ENCODE results near the gene IRX5. TPM values are rescaled to one million over a fixed set of nuclear protein-coding genes. Genes with fewer than 3 reads are reported as not detected.

Gene IRX5
- total RNA-seq, 1 donor = not detected

DNA sequence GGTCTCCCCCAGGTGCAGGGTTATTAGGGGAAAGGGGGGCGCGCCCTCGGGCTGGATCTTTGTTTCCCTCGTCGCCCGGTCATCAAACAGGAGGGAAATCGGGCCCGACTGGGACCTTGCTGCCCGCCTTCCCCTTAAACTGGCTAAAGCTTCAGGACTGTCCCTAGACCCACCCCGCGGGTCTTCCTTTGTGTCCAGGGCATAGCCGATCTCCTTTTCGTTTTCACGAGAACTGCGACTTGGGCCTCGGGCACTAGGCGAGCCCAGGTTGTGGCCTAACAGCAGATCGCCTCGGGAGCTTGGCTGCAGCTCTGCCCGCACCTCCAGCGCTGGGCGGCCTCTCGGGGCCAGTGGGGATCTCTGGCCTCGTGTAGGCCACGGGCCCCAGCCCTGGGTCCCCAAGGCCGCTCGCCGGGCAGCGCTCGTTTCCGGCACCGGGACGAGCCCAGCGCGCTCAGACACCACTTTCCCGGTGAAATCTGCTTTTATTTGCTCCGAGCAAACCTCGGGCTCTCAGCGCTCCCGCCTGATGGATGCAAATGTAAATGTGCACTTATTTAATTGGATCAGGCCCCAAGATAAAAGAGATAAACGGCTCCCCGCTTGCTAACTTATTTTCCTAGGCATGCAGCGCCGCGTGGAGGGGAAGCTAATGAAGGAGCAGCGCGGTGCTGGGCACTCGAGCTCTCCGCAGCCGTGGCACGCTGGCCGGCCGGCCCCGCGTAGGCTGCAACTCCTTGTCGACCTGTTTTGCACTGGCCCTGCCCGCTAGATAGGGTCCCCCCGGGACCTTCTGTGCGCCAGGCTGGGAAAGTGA lies 7.8 kb downstream of the IRX5 start:
- no peak for DNase-seq (ENCODE audit: low read depth)
- H3K4me3 ChIP-seq (ENCODE audit: low read depth, low read length) = no peak overlapping the region
- TF ChIP-seq, protein P1, sequence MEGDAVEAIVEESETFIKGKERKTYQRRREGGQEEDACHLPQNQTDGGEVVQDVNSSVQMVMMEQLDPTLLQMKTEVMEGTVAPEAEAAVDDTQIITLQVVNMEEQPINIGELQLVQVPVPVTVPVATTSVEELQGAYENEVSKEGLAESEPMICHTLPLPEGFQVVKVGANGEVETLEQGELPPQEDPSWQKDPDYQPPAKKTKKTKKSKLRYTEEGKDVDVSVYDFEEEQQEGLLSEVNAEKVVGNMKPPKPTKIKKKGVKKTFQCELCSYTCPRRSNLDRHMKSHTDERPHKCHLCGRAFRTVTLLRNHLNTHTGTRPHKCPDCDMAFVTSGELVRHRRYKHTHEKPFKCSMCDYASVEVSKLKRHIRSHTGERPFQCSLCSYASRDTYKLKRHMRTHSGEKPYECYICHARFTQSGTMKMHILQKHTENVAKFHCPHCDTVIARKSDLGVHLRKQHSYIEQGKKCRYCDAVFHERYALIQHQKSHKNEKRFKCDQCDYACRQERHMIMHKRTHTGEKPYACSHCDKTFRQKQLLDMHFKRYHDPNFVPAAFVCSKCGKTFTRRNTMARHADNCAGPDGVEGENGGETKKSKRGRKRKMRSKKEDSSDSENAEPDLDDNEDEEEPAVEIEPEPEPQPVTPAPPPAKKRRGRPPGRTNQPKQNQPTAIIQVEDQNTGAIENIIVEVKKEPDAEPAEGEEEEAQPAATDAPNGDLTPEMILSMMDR (IDR thresholded peaks at IDR 0.05; ENCODE audit: insufficient read depth, low read depth, low read length) = no peak

GRCh38 chr16:54939029-54939346 lies 8.3 kb downstream of the IRX5 start:
- DNase-seq (ENCODE audit: low read depth) = no peak
- TF ChIP-seq, protein P1 (IDR thresholded peaks at IDR 0.05; ENCODE audit: insufficient read depth, low read depth, low read length) = no peak
- no peak overlapping the region for H3K4me3 ChIP-seq (ENCODE audit: low read depth, low read length)

GRCh38 chr16:54939510-54940278 lies 9.0 kb downstream of the IRX5 start:
- TF ChIP-seq, protein P1 (IDR thresholded peaks at IDR 0.05; ENCODE audit: insufficient read depth, low read depth, low read length) = no peak
- no peak overlapping the region for H3K4me3 ChIP-seq (ENCODE audit: low read depth, low read length)
- DNase-seq (ENCODE audit: low read depth) = no peak

DNA sequence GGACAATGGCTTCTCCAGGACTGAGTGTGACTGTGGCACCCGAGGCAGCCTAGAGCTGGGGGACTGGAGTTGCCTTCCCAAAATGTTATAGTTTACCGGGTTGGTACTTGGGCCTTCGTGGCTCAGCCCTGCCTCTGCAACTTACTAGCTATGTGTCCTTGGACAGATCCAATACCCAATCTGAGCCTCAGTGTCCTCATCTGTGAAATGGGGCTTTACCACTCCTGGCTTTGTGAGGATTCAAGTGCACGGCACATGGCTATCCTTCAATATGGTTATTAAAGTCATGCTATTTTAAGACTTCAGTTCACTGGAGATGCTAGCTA lies 9.6 kb downstream of the IRX5 start:
- H3K4me3 ChIP-seq (ENCODE audit: low read depth, low read length) = no peak overlapping the region
- TF ChIP-seq, protein P1 (IDR thresholded peaks at IDR 0.05; ENCODE audit: insufficient read depth, low read depth, low read length) = no peak
- DNase-seq (ENCODE audit: low read depth) = no peak

GRCh38 chr16:54942353-54942943 lies 11.8 kb downstream of the IRX5 start:
- no peak overlapping the region for H3K4me3 ChIP-seq (ENCODE audit: low read depth, low read length)
- TF ChIP-seq, protein P1 (IDR thresholded peaks at IDR 0.05; ENCODE audit: insufficient read depth, low read depth, low read length) = no peak
- no peak for DNase-seq (ENCODE audit: low read depth)

GRCh38 chr16:54944002-54944401 lies 13.3 kb downstream of the IRX5 start:
- TF ChIP-seq, protein P1 (IDR thresholded peaks at IDR 0.05; ENCODE audit: insufficient read depth, low read depth, low read length) = no peak
- DNase-seq (ENCODE audit: low read depth) = no peak
- H3K4me3 ChIP-seq (ENCODE audit: low read depth, low read length) = no peak overlapping the region

Data from fibroblast of villous mesenchyme (primary cell).